Sigmoid colon (tissue), 4 donors: Measurements from ENCODE around the gene P4HA1.

Source experiments
- POLR2A ChIP-seq, 2 donors: fragments of 450-650 bp; IDR thresholded peaks; one replicate each; pipeline ENCODE4 v1.6.1; 2016; ENCODE audit warnings: antibody characterized with exemption in 2 of 2, mild to moderate bottlenecking in 2 of 2, moderate library complexity in 2 of 2
- POLR2AphosphoS5 ChIP-seq, 4 donors: sonication (generic); formaldehyde crosslinking; IDR thresholded peaks; one replicate each; pipeline ENCODE4 v1.6.1; 2017; ENCODE audit warnings: antibody characterized with exemption in 4 of 4
- TF ChIP-seq, protein P1 (sequence below), 4 experiments: fragments of 450-650 bp in 3 of 4; fragments of 200-600 bp in 1 of 4; IDR thresholded peaks; one replicate each; pipeline ENCODE4 v1.5.1; 2016 to 2019; ENCODE audit warnings: antibody characterized with exemption in 4 of 4, mild to moderate bottlenecking in 3 of 4, moderate library complexity in 2 of 4

DNA sequence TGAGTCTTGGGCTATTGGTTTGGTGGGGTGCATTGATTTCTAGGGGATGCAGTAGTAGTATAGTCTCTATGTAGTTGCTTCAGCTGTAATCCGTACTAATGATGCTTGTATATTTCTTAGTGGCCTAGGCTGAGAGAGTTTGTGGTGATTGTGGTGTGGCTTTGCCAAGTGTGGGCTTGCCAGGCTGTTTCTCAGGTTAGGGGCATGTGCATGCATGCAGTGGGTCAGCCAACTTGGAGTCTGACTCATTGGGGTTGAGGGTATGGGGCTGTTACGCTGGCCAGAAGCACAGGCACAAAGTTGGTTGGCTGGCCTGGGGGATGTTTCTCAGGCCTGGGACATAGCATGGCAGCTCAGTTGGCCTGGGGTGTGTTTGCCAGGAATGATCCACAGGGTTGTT lies 116.3 kb downstream of the P4HA1 start:
- TF ChIP-seq POLR2AphosphoS5 (IDR thresholded peaks at IDR 0.05) (no peak), POLR2A (IDR thresholded peaks at IDR 0.05) (no peak)
- TF ChIP-seq, protein P1, sequence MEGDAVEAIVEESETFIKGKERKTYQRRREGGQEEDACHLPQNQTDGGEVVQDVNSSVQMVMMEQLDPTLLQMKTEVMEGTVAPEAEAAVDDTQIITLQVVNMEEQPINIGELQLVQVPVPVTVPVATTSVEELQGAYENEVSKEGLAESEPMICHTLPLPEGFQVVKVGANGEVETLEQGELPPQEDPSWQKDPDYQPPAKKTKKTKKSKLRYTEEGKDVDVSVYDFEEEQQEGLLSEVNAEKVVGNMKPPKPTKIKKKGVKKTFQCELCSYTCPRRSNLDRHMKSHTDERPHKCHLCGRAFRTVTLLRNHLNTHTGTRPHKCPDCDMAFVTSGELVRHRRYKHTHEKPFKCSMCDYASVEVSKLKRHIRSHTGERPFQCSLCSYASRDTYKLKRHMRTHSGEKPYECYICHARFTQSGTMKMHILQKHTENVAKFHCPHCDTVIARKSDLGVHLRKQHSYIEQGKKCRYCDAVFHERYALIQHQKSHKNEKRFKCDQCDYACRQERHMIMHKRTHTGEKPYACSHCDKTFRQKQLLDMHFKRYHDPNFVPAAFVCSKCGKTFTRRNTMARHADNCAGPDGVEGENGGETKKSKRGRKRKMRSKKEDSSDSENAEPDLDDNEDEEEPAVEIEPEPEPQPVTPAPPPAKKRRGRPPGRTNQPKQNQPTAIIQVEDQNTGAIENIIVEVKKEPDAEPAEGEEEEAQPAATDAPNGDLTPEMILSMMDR (IDR thresholded peaks at IDR 0.05) = no peak
